CD4-positive, alpha-beta T cell (primary cell): ENCODE results near the gene UGT2B7. TPM values are rescaled to one million over a fixed set of nuclear protein-coding genes. Genes with fewer than 3 reads are reported as not detected.

Experiments used
- ATAC-seq: fragments of 200-7000 bp; cut with Tn5 transposase; one replicate; pipeline ENCODE4 v1.10.0; 2022; ENCODE audit warnings: mild to moderate bottlenecking; ENCODE audit not compliant: poor library complexity
- CTCF ChIA-PET: fragments of 350-600 bp; sonication (Branson Sonifier 250); formaldehyde crosslinking; loops from one replicate; lab custom pipeline; 2021; ENCODE audit warnings: antibody characterized with exemption, inconsistent platforms; lab: Charles Lee
- POLR2A ChIA-PET: fragments of 350-600 bp; sonication (Branson Sonifier 250); formaldehyde crosslinking; loops from one replicate; lab custom pipeline; 2021; ENCODE audit warnings: antibody characterized with exemption, inconsistent platforms; lab: Charles Lee
- DNase-seq, 14 experiments: peaks; one replicate each; pipeline ENCODE4 v3.0.0-alpha.2; 2013 to 2020; ENCODE audit warnings: mixed read lengths in 2 of 14
- H3K27ac ChIP-seq, 2 donors: one replicate each; pipeline versions ENCODE4 v1.5.1 to v1.7.0; 2013; ENCODE audit warnings: low read length in 2 of 2, low read depth in 1 of 2, mild to moderate bottlenecking in 1 of 2
- H3K27me3 ChIP-seq, 2 experiments: 1 replicate in 1 of 2; 2 replicates in 1 of 2; pipeline versions ENCODE4 v1.6.1 to v1.7.0; 2013; ENCODE audit warnings: low read length in 2 of 2, control low read depth in 1 of 2, mild to moderate bottlenecking in 1 of 2, moderate library complexity in 1 of 2; ENCODE audit not compliant: insufficient read depth in 2 of 2, control insufficient read depth in 1 of 2
- H3K36me3 ChIP-seq: one replicate; pipeline ENCODE4 v1.6.1; 2013; ENCODE audit warnings: low read length, control low read depth; ENCODE audit not compliant: insufficient read depth
- H3K4me1 ChIP-seq: one replicate; pipeline ENCODE4 v1.6.1; 2013; ENCODE audit warnings: low read length, control low read depth; ENCODE audit not compliant: insufficient read depth
- H3K4me3 ChIP-seq: one replicate; pipeline ENCODE4 v1.5.1; 2013; ENCODE audit warnings: mild to moderate bottlenecking, low read length, moderate library complexity
- H3K9me3 ChIP-seq, 2 experiments: 1 replicate in 1 of 2; 2 replicates in 1 of 2; pipeline versions ENCODE4 v1.6.1 to v1.7.0; 2013; ENCODE audit warnings: low read length in 2 of 2, mild to moderate bottlenecking in 2 of 2, control low read depth in 1 of 2, moderate library complexity in 1 of 2; ENCODE audit not compliant: control insufficient read depth in 1 of 2, insufficient read depth in 1 of 2
- H3K27ac Mint-ChIP-seq: one replicate; pipeline ENCODE4 v1.8.0; 2020; ENCODE audit warnings: mixed read lengths
- H3K27me3 Mint-ChIP-seq: one replicate; pipeline ENCODE4 v1.8.0; 2021; ENCODE audit warnings: mixed read lengths
- H3K36me3 Mint-ChIP-seq: one replicate; pipeline ENCODE4 v1.8.0; 2021; ENCODE audit warnings: low read depth, mixed read lengths
- H3K4me1 Mint-ChIP-seq: one replicate; pipeline ENCODE4 v1.8.0; 2021; ENCODE audit warnings: low read depth, mixed read lengths
- H3K4me3 Mint-ChIP-seq: one replicate; pipeline ENCODE4 v1.8.0; 2020; ENCODE audit warnings: mild to moderate bottlenecking, mixed read lengths
- H3K9me3 Mint-ChIP-seq: one replicate; pipeline ENCODE4 v1.8.0; 2020; ENCODE audit warnings: mixed read lengths
- intact Hi-C, 2 experiments: fragments of 100-400 bp; cut with DNase I in 1 of 2; cut with micrococcal nuclease in 1 of 2; formaldehyde crosslinking; loops; one replicate each; pipeline versions ENCODE4 v1.15.1 to v1.9.0; 2023 to 2025; cut with DNase I, micrococcal nuclease
- total RNA-seq, 174 experiments: library from RNA in 2 of 174; stranded (reverse) in 2 of 174; gene quantifications; one replicate each; pipeline ENCODE4 v1.2.3 and lab custom pipeline; 2021 to 2026
- TF ChIP-seq, protein P1 (sequence below): fragments of 200-600 bp; IDR thresholded peaks from one replicate; pipeline ENCODE4 v1.8.0; 2022; ENCODE audit warnings: antibody characterized with exemption, mild to moderate bottlenecking

UGT2B7 gene
- total RNA-seq, 2 experiments from 2014 or later, result not detected

DNA sequence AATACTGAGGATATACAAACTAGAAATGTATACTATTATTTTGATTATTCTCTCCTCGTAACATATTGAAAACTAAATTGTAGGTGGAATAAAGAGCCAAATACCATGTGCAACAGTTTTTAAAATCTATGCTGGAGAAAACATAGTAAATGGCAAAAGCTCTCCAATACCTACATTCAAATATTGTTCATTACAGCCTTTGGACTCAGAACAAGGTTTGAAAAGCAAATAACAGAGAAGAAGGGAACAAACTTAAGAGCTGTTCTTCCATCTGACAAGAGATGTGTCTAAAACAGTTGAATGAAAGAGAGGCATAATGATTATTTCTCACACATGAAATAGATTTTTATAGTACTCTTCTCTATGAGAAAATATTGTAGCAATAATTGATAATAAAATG is 25.0 kb upstream of the UGT2B7 start:
- H3K4me1 Mint-ChIP-seq, result no peaks in the 10 kb centered on the region
- TF ChIP-seq, protein P1, sequence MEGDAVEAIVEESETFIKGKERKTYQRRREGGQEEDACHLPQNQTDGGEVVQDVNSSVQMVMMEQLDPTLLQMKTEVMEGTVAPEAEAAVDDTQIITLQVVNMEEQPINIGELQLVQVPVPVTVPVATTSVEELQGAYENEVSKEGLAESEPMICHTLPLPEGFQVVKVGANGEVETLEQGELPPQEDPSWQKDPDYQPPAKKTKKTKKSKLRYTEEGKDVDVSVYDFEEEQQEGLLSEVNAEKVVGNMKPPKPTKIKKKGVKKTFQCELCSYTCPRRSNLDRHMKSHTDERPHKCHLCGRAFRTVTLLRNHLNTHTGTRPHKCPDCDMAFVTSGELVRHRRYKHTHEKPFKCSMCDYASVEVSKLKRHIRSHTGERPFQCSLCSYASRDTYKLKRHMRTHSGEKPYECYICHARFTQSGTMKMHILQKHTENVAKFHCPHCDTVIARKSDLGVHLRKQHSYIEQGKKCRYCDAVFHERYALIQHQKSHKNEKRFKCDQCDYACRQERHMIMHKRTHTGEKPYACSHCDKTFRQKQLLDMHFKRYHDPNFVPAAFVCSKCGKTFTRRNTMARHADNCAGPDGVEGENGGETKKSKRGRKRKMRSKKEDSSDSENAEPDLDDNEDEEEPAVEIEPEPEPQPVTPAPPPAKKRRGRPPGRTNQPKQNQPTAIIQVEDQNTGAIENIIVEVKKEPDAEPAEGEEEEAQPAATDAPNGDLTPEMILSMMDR, result no peak
- ATAC-seq (no peak), DNase-seq (no peak)
- H3K9me3 ChIP-seq, result no peaks in the 10 kb centered on the region
- POLR2A ChIA-PET, result no interaction called here
- no peaks in the 10 kb centered on the region for H3K27me3 Mint-ChIP-seq
- H3K4me3 ChIP-seq, result no peak overlapping the region
- H3K27ac ChIP-seq, result no peak overlapping the region
- no peaks in the 10 kb centered on the region for H3K27me3 ChIP-seq
- H3K36me3 ChIP-seq, result no peaks in the 10 kb centered on the region
- no peaks in the 10 kb centered on the region for H3K36me3 Mint-ChIP-seq
- H3K9me3 Mint-ChIP-seq, result peaks cover 2% of the 10 kb centered on the region
- CTCF ChIA-PET, result no interaction called here
- no peak overlapping the region for H3K27ac Mint-ChIP-seq
- H3K4me3 Mint-ChIP-seq, result no peak overlapping the region
- intact Hi-C loops, result no loop called here
- no peaks in the 10 kb centered on the region for H3K4me1 ChIP-seq

DNA sequence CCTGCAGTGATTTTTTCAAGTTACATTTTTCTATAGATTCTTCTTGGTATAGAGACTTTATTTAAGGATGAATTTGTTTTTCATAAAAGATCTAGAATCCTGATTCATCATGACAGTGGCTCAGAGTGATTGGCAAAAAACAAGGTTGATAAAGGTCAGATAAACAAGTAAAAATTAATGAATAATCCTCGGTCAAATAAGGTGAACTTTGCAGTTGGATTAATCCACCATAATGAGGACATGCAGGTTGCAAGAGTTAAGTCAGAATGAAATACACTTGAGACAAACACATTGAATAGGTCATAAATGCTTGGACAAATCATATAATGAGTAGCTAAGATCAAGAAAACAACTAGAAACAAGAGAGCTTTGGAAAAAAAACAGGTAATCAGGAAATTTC is 22.9 kb upstream of the UGT2B7 start:
- H3K9me3 Mint-ChIP-seq, result peaks cover 2% of the 10 kb centered on the region
- H3K9me3 ChIP-seq, result no peaks in the 10 kb centered on the region
- POLR2A ChIA-PET, result no interaction called here
- ATAC-seq, result no peak
- TF ChIP-seq, protein P1, result no peak
- H3K36me3 Mint-ChIP-seq, result no peaks in the 10 kb centered on the region
- H3K27ac Mint-ChIP-seq, result no peak overlapping the region
- DNase-seq, result no peak
- H3K36me3 ChIP-seq, result no peaks in the 10 kb centered on the region
- intact Hi-C loops, result no loop called here
- H3K4me1 Mint-ChIP-seq, result no peaks in the 10 kb centered on the region
- H3K4me1 ChIP-seq, result no peaks in the 10 kb centered on the region
- no peak overlapping the region for H3K4me3 Mint-ChIP-seq
- no peaks in the 10 kb centered on the region for H3K27me3 ChIP-seq
- CTCF ChIA-PET, result no interaction called here
- H3K27me3 Mint-ChIP-seq, result no peaks in the 10 kb centered on the region
- no peak overlapping the region for H3K4me3 ChIP-seq
- H3K27ac ChIP-seq, result no peak overlapping the region

DNA sequence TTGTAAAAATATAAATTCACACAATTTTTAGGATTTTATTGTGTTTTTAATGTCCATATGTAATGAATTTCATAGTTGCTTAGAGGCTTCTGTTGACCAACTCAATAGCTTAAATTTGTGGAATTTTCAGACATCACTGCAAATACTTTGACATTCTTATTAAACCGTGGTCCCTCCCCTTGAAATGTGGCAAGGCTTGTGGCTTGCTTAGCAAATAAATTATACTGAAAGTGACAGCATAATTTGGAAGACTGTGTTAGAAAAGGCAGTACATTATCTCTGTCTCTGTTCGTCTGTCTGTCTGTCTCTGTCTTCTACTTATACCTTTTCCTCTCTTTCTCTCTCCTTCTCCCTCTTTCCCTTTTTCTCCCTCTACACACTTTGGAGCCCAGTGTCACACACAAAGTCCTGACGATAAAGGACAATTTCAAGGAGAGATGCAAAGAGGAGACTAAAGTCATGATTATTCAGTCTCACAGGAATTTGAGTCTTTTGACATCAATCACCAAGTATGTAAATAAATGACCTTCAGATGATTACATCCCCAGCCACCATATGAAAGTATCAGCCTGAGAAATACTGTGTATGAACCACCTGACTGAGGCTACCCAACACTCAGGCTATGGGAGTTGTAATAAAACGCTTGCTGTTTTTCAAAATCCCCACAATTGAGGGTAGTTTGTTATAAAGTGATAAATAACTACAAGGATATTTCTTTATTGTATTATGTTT is 21.0 kb upstream of the UGT2B7 start:
- ChIA-PET CTCF (no interaction called here), POLR2A (no interaction called here)
- DNase-seq (no peak), ATAC-seq (no peak)
- intact Hi-C loops, result no loop called here
- TF ChIP-seq, protein P1, result no peak
- no peak overlapping the region for H3K27ac Mint-ChIP-seq
- no peak overlapping the region for H3K4me3 Mint-ChIP-seq
- no peaks in the 10 kb centered on the region for H3K27me3 Mint-ChIP-seq
- H3K9me3 ChIP-seq, result no peaks in the 10 kb centered on the region
- no peak overlapping the region for H3K4me3 ChIP-seq
- H3K4me1 Mint-ChIP-seq, result no peaks in the 10 kb centered on the region
- H3K27ac ChIP-seq, result no peak overlapping the region
- H3K36me3 ChIP-seq, result no peaks in the 10 kb centered on the region
- H3K27me3 ChIP-seq, result no peaks in the 10 kb centered on the region
- H3K36me3 Mint-ChIP-seq, result no peaks in the 10 kb centered on the region
- peaks cover 2% of the 10 kb centered on the region for H3K9me3 Mint-ChIP-seq
- no peaks in the 10 kb centered on the region for H3K4me1 ChIP-seq
